DLD1 (cell line): Measurements from ENCODE around the gene NR4A1.

Experiments
- in situ Hi-C: cut with HindIII; loops from 2 replicates; pipeline ENCODE4 v1.10.0; 2017; ENCODE audit warnings: low sequenced_read_pairs

The NR4A1 gene

DNA sequence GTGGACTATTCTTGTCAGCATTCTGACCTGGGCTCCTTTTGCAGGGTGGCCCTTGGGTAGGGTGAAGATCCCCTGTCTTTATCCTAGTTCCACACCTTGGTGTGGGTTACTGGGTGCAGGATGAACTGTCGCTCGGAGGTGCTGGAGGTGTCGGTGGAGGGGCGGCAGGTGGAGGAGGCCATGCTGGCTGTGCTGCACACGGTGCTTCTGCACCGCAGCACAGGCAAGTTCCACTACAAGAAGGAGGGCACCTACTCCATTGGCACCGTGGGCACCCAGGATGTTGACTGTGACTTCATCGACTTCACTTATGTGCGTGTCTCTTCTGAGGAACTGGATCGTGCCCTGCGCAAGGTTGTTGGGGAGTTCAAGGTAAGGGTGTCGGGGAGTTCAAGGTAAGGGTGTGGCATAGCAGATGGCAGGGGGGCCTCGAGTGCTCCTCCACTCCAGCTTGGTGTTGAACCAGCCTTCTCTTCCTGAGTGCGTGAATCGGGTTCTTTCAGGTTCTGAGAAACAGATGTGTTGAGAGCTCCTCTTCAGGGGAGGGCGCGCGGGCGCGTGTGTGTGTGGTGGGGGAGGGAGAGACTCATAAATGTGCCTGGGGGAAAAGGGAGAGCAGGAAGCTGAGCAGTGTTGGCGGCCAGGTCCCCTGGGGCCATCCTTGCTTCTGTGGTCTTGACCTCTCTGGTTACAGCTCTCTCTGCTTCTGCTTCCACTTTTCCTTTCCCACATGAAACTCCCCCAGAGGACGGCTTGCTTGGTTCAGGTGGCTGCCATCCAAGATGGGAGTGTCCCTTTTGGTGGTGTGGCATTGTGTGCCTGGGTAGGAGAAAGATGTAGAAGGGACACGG, 22.5 kb downstream of the NR4A1 start:
- in situ Hi-C loops: no loop called here

GRCh38 chr12:52074971-52075724, 23.9 kb downstream of the NR4A1 start:
- in situ Hi-C loops: no loop called here

- in situ Hi-C loops: no loop called here
These were observed 25.6 kb downstream of the NR4A1 start for GRCh38 chr12:52076811-52077210.

- in situ Hi-C loops: no loop called here
These were observed 27.0 kb downstream of the NR4A1 start for GRCh38 chr12:52078276-52078675.

- in situ Hi-C loops: no loop called here
These were observed 28.5 kb downstream of the NR4A1 start, which contains the start of gene SMIM41 for GRCh38 chr12:52079576-52080402. SMIM41 (plus strand) TSS chr12:52079704; CDS start chr12:52079780, 76 bp downstream.

DNA sequence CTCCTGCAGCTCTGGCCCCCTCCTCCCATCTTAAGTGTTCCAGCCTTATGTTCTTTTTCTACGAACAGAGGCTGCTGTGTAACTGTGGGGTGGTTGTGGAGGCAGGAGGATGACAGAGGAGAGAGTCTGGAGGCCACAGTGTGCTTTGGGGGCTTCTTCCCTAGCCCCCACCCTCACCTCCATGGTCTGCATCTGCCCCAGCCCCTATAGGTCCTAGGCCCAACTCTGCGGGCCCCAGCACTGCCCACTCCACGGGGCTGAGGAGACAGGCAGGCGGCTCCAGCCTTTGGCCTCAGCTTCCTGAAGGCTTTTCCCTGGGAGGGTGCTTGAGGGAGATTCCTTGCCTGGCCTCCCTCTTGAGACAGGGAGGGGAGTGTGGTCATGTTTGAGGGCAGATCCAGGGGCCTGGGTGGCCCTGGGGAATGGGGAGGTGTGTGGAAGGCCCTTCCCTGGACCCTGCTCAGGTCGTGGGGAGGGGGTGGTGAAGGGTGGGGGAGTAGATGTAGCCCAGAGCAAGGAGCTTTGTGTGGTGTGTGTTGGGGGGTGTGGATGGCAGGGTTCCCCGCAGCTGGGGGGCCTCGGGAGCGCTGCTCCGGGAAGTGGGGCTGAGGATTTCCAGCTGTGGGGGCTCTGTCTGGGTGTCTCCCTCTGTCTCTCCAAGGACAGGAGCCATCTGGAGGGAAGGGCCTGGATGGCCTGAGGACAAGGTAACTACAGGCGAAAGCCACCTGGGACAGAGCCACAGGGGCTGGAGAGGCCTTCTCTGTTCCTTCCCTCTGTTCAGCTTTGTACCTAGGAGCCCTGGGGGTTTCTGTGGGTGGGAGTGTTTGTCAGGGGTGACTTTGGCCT, 29.4 kb downstream of the NR4A1 start:
- in situ Hi-C loops: no loop called here

DNA sequence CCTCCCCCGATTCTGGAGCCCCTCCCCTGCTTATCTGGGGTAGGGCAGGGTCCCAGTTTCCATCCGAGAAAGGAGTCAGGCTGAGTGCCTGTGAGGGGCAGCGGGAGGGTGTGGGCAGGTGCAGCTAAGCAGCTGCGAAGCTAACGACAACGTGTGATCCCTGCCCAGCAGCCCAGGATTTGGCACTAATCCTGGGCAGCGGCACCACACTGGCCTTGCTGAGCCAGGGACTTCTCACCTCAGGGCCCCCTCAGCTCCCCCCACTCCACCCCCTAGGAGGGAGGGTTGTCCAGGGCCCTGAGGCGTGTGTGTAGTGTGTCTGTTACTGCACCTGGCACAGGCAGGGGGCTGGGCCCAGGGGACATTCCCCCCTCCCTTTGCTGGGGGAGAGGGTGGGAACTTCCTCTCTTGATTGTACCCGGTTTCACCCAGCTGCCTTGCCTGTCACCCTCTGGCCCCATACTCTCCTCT, 30.1 kb downstream of the NR4A1 start:
- in situ Hi-C loops: no loop called here

- in situ Hi-C loops: no loop called here
These were observed 30.9 kb downstream of the NR4A1 start for GRCh38 chr12:52082026-52082668.

GRCh38 chr12:52082669-52082987, 31.4 kb downstream of the NR4A1 start:
- in situ Hi-C loops: no loop called here

DNA sequence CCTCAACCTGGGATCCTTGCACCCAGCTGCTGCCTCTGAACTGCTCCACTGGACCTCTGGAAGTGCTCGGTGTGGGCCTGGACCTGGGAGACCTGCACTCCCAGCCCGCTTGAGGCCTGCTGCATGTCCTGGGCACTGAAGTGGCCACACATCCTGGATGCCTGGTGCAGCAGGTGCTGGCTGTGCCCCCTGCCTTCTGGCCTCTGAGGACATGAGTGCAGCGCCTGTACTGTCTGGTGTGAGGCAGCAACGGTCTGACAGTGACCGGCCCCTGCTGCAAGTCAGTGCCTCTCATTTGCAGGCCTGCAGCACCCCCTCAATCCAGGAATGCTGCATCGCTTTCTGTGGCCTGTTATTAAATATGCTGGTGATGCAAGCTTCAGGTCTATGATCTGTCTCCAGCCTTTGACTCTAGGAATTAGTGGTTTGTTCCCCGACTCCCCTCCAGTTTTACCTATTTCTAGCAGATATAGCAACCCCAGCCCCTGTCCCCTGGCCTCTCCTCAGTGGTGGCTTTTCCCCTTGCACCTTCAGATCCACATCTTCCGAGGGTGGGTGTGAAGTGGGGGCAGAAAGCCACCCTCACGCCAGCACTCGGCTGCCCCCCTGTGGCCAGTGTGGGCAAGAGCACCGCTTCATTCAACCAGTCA, 31.9 kb downstream of the NR4A1 start:
- in situ Hi-C loops: no loop called here

GRCh38 chr12:52083638-52083996, 32.4 kb downstream of the NR4A1 start:
- in situ Hi-C loops: no loop called here

GRCh38 chr12:52084491-52085231, 33.4 kb downstream of the NR4A1 start:
- in situ Hi-C loops: no loop called here

DNA sequence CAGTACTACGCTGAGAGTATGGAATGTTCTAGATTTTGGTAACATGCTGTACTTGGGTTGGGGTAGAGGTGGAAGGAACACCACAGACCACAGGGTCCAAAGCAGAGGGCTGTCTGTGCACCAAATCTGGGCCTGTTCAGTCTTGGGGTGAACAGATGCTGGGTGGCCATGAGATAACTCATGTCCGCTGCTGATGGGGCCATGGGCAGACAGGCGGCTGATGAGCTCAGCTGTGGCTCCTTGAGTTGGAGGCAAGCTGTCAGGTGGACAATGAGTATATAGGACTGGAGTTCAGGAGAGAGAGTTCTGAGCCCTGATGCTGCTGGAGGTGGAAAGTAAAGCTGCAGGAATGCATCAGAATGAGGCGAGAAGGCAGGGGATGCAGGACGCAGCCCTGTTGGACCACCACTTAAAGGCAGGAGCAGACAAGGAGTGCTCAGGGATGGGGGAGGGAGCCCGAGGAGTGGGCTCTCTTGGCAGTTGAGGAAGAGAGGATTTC, 34.5 kb downstream of the NR4A1 start:
- in situ Hi-C loops: no loop called here

GRCh38 chr12:52086366-52086765, 35.1 kb downstream of the NR4A1 start:
- in situ Hi-C loops: no loop called here

GRCh38 chr12:52086944-52087835, 35.9 kb downstream of the NR4A1 start:
- in situ Hi-C loops: no loop called here

GRCh38 chr12:52087961-52088820, 36.9 kb downstream of the NR4A1 start:
- in situ Hi-C loops: no loop called here

DNA sequence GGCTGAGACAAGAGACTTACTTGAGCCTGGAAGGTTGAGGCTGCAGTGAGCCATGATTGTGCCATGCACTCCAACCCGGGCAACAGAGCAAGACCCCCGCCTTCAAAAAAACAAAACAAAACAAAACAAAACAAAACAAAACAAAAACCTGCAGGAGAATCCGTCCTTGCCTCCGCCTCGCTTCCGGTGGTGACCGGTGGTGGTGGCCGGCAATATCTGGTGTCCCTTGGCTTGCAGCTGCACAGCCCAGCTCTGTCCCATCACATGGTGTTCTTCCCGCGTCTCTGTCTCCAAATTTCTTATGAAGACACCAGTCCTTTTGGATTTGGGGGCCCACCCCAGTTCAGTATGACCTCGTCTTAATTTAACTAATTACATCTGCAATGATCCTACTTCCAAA, 38.2 kb downstream of the NR4A1 start:
- in situ Hi-C loops: no loop called here
